NAMALWA (cell line): ENCODE results near the gene TGFBI.
"Not testable (repeated sequence)": the region's sequence is repeated elsewhere in the genome, so short reads cannot be mapped to it uniquely, and the experiment has no call there.

Experiments
- DNase-seq: peaks from one replicate; pipeline ENCODE4 v3.0.0-alpha.2; 2015; ENCODE audit warnings: low spot score

The TGFBI gene

GRCh38 chr5:136027311-136027710 lies 1.5 kb upstream of the TGFBI start:
- DNase-seq: no peak

- DNase-seq: no peak
Measured at GRCh38 chr5:136028090-136028489, 698 bp upstream of the TGFBI start.

- DNase-seq: no peak
Measured at GRCh38 chr5:136030252-136030651, 1.5 kb downstream of the TGFBI start.

- no peak for DNase-seq
Measured at GRCh38 chr5:136030956-136031611, 2.3 kb downstream of the TGFBI start.

- no peak for DNase-seq
Measured at GRCh38 chr5:136031711-136032110, 2.9 kb downstream of the TGFBI start.

GRCh38 chr5:136032564-136032963 lies 3.8 kb downstream of the TGFBI start:
- DNase-seq: no peak

- no peak for DNase-seq
Measured at GRCh38 chr5:136033234-136033633, 4.4 kb downstream of the TGFBI start.

GRCh38 chr5:136033848-136034247 lies 5.1 kb downstream of the TGFBI start:
- no peak for DNase-seq

GRCh38 chr5:136034492-136034891 lies 5.7 kb downstream of the TGFBI start:
- no peak for DNase-seq

- no peak for DNase-seq
Measured at GRCh38 chr5:136034984-136035383, 6.2 kb downstream of the TGFBI start.

- no peak for DNase-seq
Measured at GRCh38 chr5:136035837-136036236, 7.0 kb downstream of the TGFBI start.

GRCh38 chr5:136036293-136036911 lies 7.6 kb downstream of the TGFBI start:
- no peak for DNase-seq

- DNase-seq: peak; percentile 23
Measured at GRCh38 chr5:136037001-136037705, 8.4 kb downstream of the TGFBI start.

GRCh38 chr5:136038635-136039034 lies 9.8 kb downstream of the TGFBI start:
- no peak for DNase-seq

GRCh38 chr5:136039202-136039601 lies 10.4 kb downstream of the TGFBI start:
- DNase-seq: no peak

- no peak for DNase-seq
Measured at GRCh38 chr5:136040746-136041415, 12.1 kb downstream of the TGFBI start.

- no peak for DNase-seq
Measured at GRCh38 chr5:136042156-136042555, 13.4 kb downstream of the TGFBI start.

GRCh38 chr5:136042665-136043121 lies 13.9 kb downstream of the TGFBI start:
- no peak for DNase-seq

- no peak for DNase-seq
Measured at GRCh38 chr5:136043551-136043950, 14.8 kb downstream of the TGFBI start.

- no peak for DNase-seq
Measured at GRCh38 chr5:136043968-136044610, 15.3 kb downstream of the TGFBI start.

- not testable (repeated sequence) for DNase-seq
Measured at GRCh38 chr5:136045026-136045425, 16.2 kb downstream of the TGFBI start.

- DNase-seq: no peak
Measured at GRCh38 chr5:136046246-136046645, 17.5 kb downstream of the TGFBI start.
